T-cell (primary cell): ENCODE results near the gene TTLL8. TPM values are rescaled to one million over a fixed set of nuclear protein-coding genes. Genes with fewer than 3 reads are reported as not detected.

Experiments
- ATAC-seq, 4 experiments: fragments of 200-7000 bp in 3 of 4; fragments of 150-1000 bp in 1 of 4; cut with Tn5 transposase; replicated peaks in 1 of 4; 1 replicate in 3 of 4; 2 replicates in 1 of 4; pipeline ENCODE4 v1.10.0; 2021; ENCODE audit warnings: moderate library complexity in 3 of 4, mild to moderate bottlenecking in 2 of 4, moderate number of reproducible peaks in 1 of 4
- CTCF ChIA-PET, 2 donors: fragments of 300-600 bp; sonication (Branson Sonifier 250); formaldehyde crosslinking; loops; one replicate each; lab custom pipeline; 2022; ENCODE audit warnings: antibody characterized with exemption in 2 of 2; lab: Charles Lee
- POLR2A ChIA-PET, 2 donors: fragments of 300-600 bp; sonication (Branson Sonifier 250); formaldehyde crosslinking; loops; one replicate each; lab custom pipeline; 2022; ENCODE audit warnings: antibody characterized with exemption in 2 of 2; lab: Charles Lee
- DNase-seq, 35 experiments: peaks; one replicate each; pipeline versions ENCODE4 v3.0.0 to v3.0.0-alpha.2; 2013 to 2023
- H3K27ac ChIP-seq: one replicate; pipeline ENCODE4 v1.5.1; 2013; ENCODE audit warnings: low read length
- H3K27me3 ChIP-seq, 2 experiments: replicated peaks in 1 of 2; 1 replicate in 1 of 2; 2 replicates in 1 of 2; pipeline versions ENCODE4 v1.6.1 to v1.7.0; 2013; ENCODE audit warnings: low read length in 1 of 2, mixed read lengths in 1 of 2; ENCODE audit not compliant: control insufficient read depth in 2 of 2, insufficient read depth in 2 of 2; ENCODE audit errors: extremely low read depth in 1 of 2
- H3K36me3 ChIP-seq, 2 donors: 1 replicate in 1 of 2; 2 replicates in 1 of 2; pipeline versions ENCODE4 v1.6.1 to v1.7.0; 2013; ENCODE audit warnings: low read length in 1 of 2; ENCODE audit not compliant: control insufficient read depth in 2 of 2, insufficient read depth in 1 of 2; ENCODE audit errors: extremely low read depth in 1 of 2
- H3K4me1 ChIP-seq, 2 experiments: 1 replicate in 1 of 2; 2 replicates in 1 of 2; pipeline versions ENCODE4 v1.6.1 to v1.7.0; 2013; ENCODE audit warnings: low read length in 2 of 2, mixed read lengths in 1 of 2; ENCODE audit not compliant: insufficient read depth in 2 of 2, control insufficient read depth in 1 of 2; ENCODE audit errors: extremely low read depth in 1 of 2
- H3K4me3 ChIP-seq, 2 donors: 1 replicate in 1 of 2; 2 replicates in 1 of 2; pipeline versions ENCODE4 v1.5.1 to v1.7.0; 2013; ENCODE audit warnings: mild to moderate bottlenecking in 2 of 2, low read length in 1 of 2, moderate library complexity in 1 of 2; ENCODE audit not compliant: control insufficient read depth in 1 of 2; ENCODE audit errors: extremely low read depth in 1 of 2
- H3K9me3 ChIP-seq: 2 replicates; pipeline ENCODE4 v1.7.0; 2013
- H3K27ac Mint-ChIP-seq, 2 donors: one replicate each; pipeline ENCODE4 v1.8.0; 2020 to 2021; ENCODE audit warnings: mild to moderate bottlenecking in 2 of 2, mixed read lengths in 2 of 2
- H3K27me3 Mint-ChIP-seq, 2 donors: one replicate each; pipeline ENCODE4 v1.8.0; 2021 to 2022; ENCODE audit warnings: mixed read lengths in 2 of 2
- H3K36me3 Mint-ChIP-seq: one replicate; pipeline ENCODE4 v1.8.0; 2021; ENCODE audit warnings: mixed read lengths
- H3K4me1 Mint-ChIP-seq, 3 donors: one replicate each; pipeline ENCODE4 v1.8.0; 2020 to 2022; ENCODE audit warnings: mixed read lengths in 3 of 3, mild to moderate bottlenecking in 1 of 3
- H3K4me3 Mint-ChIP-seq, 3 donors: one replicate each; pipeline ENCODE4 v1.8.0; 2020 to 2022; ENCODE audit warnings: mild to moderate bottlenecking in 3 of 3, mixed read lengths in 3 of 3, moderate library complexity in 3 of 3
- H3K9me3 Mint-ChIP-seq, 3 donors: one replicate each; pipeline ENCODE4 v1.8.0; 2020 to 2022; ENCODE audit warnings: mixed read lengths in 3 of 3
- WGBS: methylation state at CpG from one replicate; pipeline ENCODE4 v1.1.5; 2013; ENCODE audit warnings: missing lambda C conversion rate; ENCODE audit not compliant: insufficient coverage; 5-methylcytosine and 5-hydroxymethylcytosine counted together
- total RNA-seq, 35 experiments: library from RNA in 6 of 35; stranded (reverse) in 6 of 35; fragments of 120-200 nt in 1 of 35; gene quantifications; one replicate each; pipeline versions ENCODE4 v1.2.1 to v1.2.4 and lab custom pipeline; 2013 to 2026

TTLL8 gene
- total RNA-seq, 5 donors from 2014 or later (not counting 1 experiment from before 2014, with no cell fraction given), result not detected

- H3K9me3 ChIP-seq, result no peaks in the 10 kb centered on the region
- Mint-ChIP-seq H3K4me1 (peaks cover 10 to 20% (median 10%) of the 10 kb centered on the region in 3 donors), H3K9me3 (no peaks in the 10 kb centered on the region), H3K27ac (no peak overlapping the region), H3K27me3 (peaks cover 11 to 27% of the 10 kb centered on the region in 2 donors), H3K36me3 (no peaks in the 10 kb centered on the region), H3K4me3 (peak overlapping the region in 1 of 3 donors; percentile 12)
- no peaks in the 10 kb centered on the region for H3K36me3 ChIP-seq
- ChIA-PET CTCF (no interaction called here), POLR2A (no interaction called here)
- no peak overlapping the region for H3K4me3 ChIP-seq
- no peak overlapping the region for H3K27ac ChIP-seq
- peaks cover 0 to 52% of the 10 kb centered on the region in 2 experiments for H3K27me3 ChIP-seq
- H3K4me1 ChIP-seq, result peaks cover 2 to 28% of the 10 kb centered on the region in 2 experiments
- 87% methylated on average over 19 of the region's 24 CpGs for WGBS
- ATAC-seq, result no peak
- no peak for DNase-seq
Measured at GRCh38 chr22:50008151-50009040, 49.7 kb downstream of the TTLL8 start.

GRCh38 chr22:50007057-50007511, 51.0 kb downstream of the TTLL8 start:
- H3K27me3 ChIP-seq, result peaks cover 0 to 44% of the 10 kb centered on the region in 2 experiments
- H3K4me3 ChIP-seq, result no peak overlapping the region
- WGBS, result no CpG with 5 or more reads among the region's 3 CpGs
- ChIA-PET CTCF (no interaction called here), POLR2A (no interaction called here)
- no peaks in the 10 kb centered on the region for H3K9me3 ChIP-seq
- no peak overlapping the region for H3K27ac Mint-ChIP-seq
- no peaks in the 10 kb centered on the region for H3K36me3 ChIP-seq
- no peak overlapping the region for H3K4me3 Mint-ChIP-seq
- DNase-seq (no peak), ATAC-seq (no peak)
- H3K27me3 Mint-ChIP-seq, result peaks cover 10 to 23% of the 10 kb centered on the region in 2 donors
- peaks cover 8 to 13% (median 10%) of the 10 kb centered on the region in 3 donors for H3K4me1 Mint-ChIP-seq
- H3K4me1 ChIP-seq, result peaks cover 2 to 23% of the 10 kb centered on the region in 2 experiments
- no peak overlapping the region for H3K27ac ChIP-seq
- H3K36me3 Mint-ChIP-seq, result no peaks in the 10 kb centered on the region
- no peaks in the 10 kb centered on the region for H3K9me3 Mint-ChIP-seq

GRCh38 chr22:50004918-50005317, 53.2 kb downstream of the TTLL8 start:
- ChIA-PET CTCF (no interaction called here), POLR2A (no interaction called here)
- no peak overlapping the region for H3K27ac ChIP-seq
- H3K27me3 Mint-ChIP-seq, result peaks cover 0 to 16% of the 10 kb centered on the region in 2 donors
- DNase-seq, result no peak
- 33% methylated on average over 3 of the region's 4 CpGs for WGBS
- no peaks in the 10 kb centered on the region for H3K9me3 Mint-ChIP-seq
- H3K4me1 ChIP-seq, result peaks cover 0 to 7% of the 10 kb centered on the region in 2 experiments
- H3K27me3 ChIP-seq, result peaks cover 0 to 45% of the 10 kb centered on the region in 2 experiments
- H3K9me3 ChIP-seq, result no peaks in the 10 kb centered on the region
- H3K27ac Mint-ChIP-seq, result no peak overlapping the region
- peaks cover 0 to 3% (median 0%) of the 10 kb centered on the region in 3 donors for H3K4me1 Mint-ChIP-seq
- no peak for ATAC-seq
- H3K4me3 ChIP-seq, result no peak overlapping the region
- no peaks in the 10 kb centered on the region for H3K36me3 ChIP-seq
- H3K4me3 Mint-ChIP-seq, result no peak overlapping the region
- H3K36me3 Mint-ChIP-seq, result no peaks in the 10 kb centered on the region

GRCh38 chr22:50002791-50003190, 55.3 kb downstream of the TTLL8 start:
- Histone ChIP-seq H3K9me3 (no peaks in the 10 kb centered on the region), H3K36me3 (no peaks in the 10 kb centered on the region), H3K27ac (no peak overlapping the region), H3K4me3 (no peak overlapping the region), H3K27me3 (peaks cover 0 to 39% of the 10 kb centered on the region in 2 experiments), H3K4me1 (peaks cover 0 to 11% of the 10 kb centered on the region in 2 experiments)
- H3K27me3 Mint-ChIP-seq, result peaks cover 0 to 14% of the 10 kb centered on the region in 2 donors
- ATAC-seq, result no peak
- no peaks in the 10 kb centered on the region for H3K9me3 Mint-ChIP-seq
- CTCF ChIA-PET, result no interaction called here
- DNase-seq, result no peak
- H3K27ac Mint-ChIP-seq, result no peak overlapping the region
- 81% methylated on average over 6 of the region's 7 CpGs for WGBS
- no peak overlapping the region for H3K4me3 Mint-ChIP-seq
- POLR2A ChIA-PET, result no interaction called here
- peaks cover 0 to 9% (median 6%) of the 10 kb centered on the region in 3 donors for H3K4me1 Mint-ChIP-seq
- H3K36me3 Mint-ChIP-seq, result no peaks in the 10 kb centered on the region

GRCh38 chr22:50001388-50002231, 56.5 kb downstream of the TTLL8 start:
- no peak overlapping the region for H3K27ac ChIP-seq
- Mint-ChIP-seq H3K4me1 (peaks cover 0 to 10% (median 6%) of the 10 kb centered on the region in 3 donors), H3K4me3 (no peak overlapping the region), H3K36me3 (no peaks in the 10 kb centered on the region), H3K9me3 (no peaks in the 10 kb centered on the region), H3K27ac (no peak overlapping the region), H3K27me3 (peaks cover 0 to 14% of the 10 kb centered on the region in 2 donors)
- 85% methylated on average over 12 of the region's 16 CpGs for WGBS
- H3K4me1 ChIP-seq, result peaks cover 0 to 11% of the 10 kb centered on the region in 2 experiments
- no peak overlapping the region for H3K4me3 ChIP-seq
- no peak for ATAC-seq
- DNase-seq, result no peak
- H3K9me3 ChIP-seq, result no peaks in the 10 kb centered on the region
- ChIA-PET POLR2A (no interaction called here), CTCF (interaction anchor here in 1 of 2 donors (0.6 kb wide), 1 partner anchor 17 kb away, joined by 3 read pairs; no protein-coding TSS in a partner anchor)
- peaks cover 0 to 42% of the 10 kb centered on the region in 2 experiments for H3K27me3 ChIP-seq
- no peaks in the 10 kb centered on the region for H3K36me3 ChIP-seq
